ENCODE measurements around the gene XG. TPM values are rescaled to one million over a fixed set of nuclear protein-coding genes. Genes with fewer than 3 reads are reported as not detected.
"Not testable (repeated sequence)": the region's sequence is repeated elsewhere in the genome, so short reads cannot be mapped to it uniquely, and the experiment has no call there.

Gene XG
- total RNA-seq, 1 donor from 2014 or later, result 0.65 TPM

- no peak overlapping the region for H3K27ac Mint-ChIP-seq
- DNase-seq (ENCODE audit: low spot score), result no peak
- no peak overlapping the region for H3K4me3 Mint-ChIP-seq
- H3K27me3 Mint-ChIP-seq (ENCODE audit: insufficient read depth), result peaks cover 5% of the 10 kb centered on the region
- H3K4me1 Mint-ChIP-seq (ENCODE audit: low read depth), result no peaks in the 10 kb centered on the region
- H3K9me3 Mint-ChIP-seq, result no peaks in the 10 kb centered on the region
- no peaks in the 10 kb centered on the region for H3K36me3 Mint-ChIP-seq (ENCODE audit: low read depth)
- intact Hi-C loops (cut with micrococcal nuclease), result no loop called here
These were observed 41.9 kb downstream of the XG start for GRCh38 chrX:2793752-2794151.

- Mint-ChIP-seq H3K27ac (no peak overlapping the region), H3K27me3 (ENCODE audit: insufficient read depth) (peaks cover 5% of the 10 kb centered on the region), H3K36me3 (ENCODE audit: low read depth) (no peaks in the 10 kb centered on the region), H3K4me3 (no peak overlapping the region), H3K9me3 (no peaks in the 10 kb centered on the region), H3K4me1 (ENCODE audit: low read depth) (no peaks in the 10 kb centered on the region)
- no peak for DNase-seq (ENCODE audit: low spot score)
- intact Hi-C loops (cut with micrococcal nuclease), result no loop called here
These were observed 42.5 kb downstream of the XG start for GRCh38 chrX:2794336-2794735.

- H3K36me3 Mint-ChIP-seq (ENCODE audit: low read depth); H3K4me3 Mint-ChIP-seq; H3K27ac Mint-ChIP-seq; H3K27me3 Mint-ChIP-seq (ENCODE audit: insufficient read depth); DNase-seq (ENCODE audit: low spot score); H3K9me3 Mint-ChIP-seq; H3K4me1 Mint-ChIP-seq (ENCODE audit: low read depth); intact Hi-C loops (cut with micrococcal nuclease): not testable (repeated sequence)
These were observed 45.0 kb downstream of the XG start for GRCh38 chrX:2796808-2797207.

GRCh38 chrX:2799369-2799768 is 47.5 kb downstream of the XG start:
- Mint-ChIP-seq H3K36me3 (ENCODE audit: low read depth) (no peaks in the 10 kb centered on the region), H3K27ac (no peak overlapping the region), H3K27me3 (ENCODE audit: insufficient read depth) (peaks cover 2% of the 10 kb centered on the region), H3K4me1 (ENCODE audit: low read depth) (no peaks in the 10 kb centered on the region), H3K9me3 (no peaks in the 10 kb centered on the region), H3K4me3 (no peak overlapping the region)
- no peak for DNase-seq (ENCODE audit: low spot score)
- intact Hi-C loops (cut with micrococcal nuclease), result no loop called here

GRCh38 chrX:2799980-2800379 is 48.1 kb downstream of the XG start:
- intact Hi-C loops (cut with micrococcal nuclease); H3K36me3 Mint-ChIP-seq (ENCODE audit: low read depth); H3K9me3 Mint-ChIP-seq; H3K4me3 Mint-ChIP-seq; H3K4me1 Mint-ChIP-seq (ENCODE audit: low read depth); H3K27me3 Mint-ChIP-seq (ENCODE audit: insufficient read depth); H3K27ac Mint-ChIP-seq; DNase-seq (ENCODE audit: low spot score): not testable (repeated sequence)

- intact Hi-C loops (cut with micrococcal nuclease), result no loop called here
- Mint-ChIP-seq H3K4me1 (ENCODE audit: low read depth) (no peaks in the 10 kb centered on the region), H3K27ac (no peak overlapping the region), H3K4me3 (no peak overlapping the region), H3K27me3 (ENCODE audit: insufficient read depth) (peaks cover 2% of the 10 kb centered on the region), H3K36me3 (ENCODE audit: low read depth) (no peaks in the 10 kb centered on the region), H3K9me3 (no peaks in the 10 kb centered on the region)
- DNase-seq (ENCODE audit: low spot score), result no peak
These were observed 49.4 kb downstream of the XG start for GRCh38 chrX:2801223-2801622.

- H3K27ac Mint-ChIP-seq; H3K4me1 Mint-ChIP-seq (ENCODE audit: low read depth); H3K4me3 Mint-ChIP-seq; H3K9me3 Mint-ChIP-seq; DNase-seq (ENCODE audit: low spot score); H3K27me3 Mint-ChIP-seq (ENCODE audit: insufficient read depth); intact Hi-C loops (cut with micrococcal nuclease); H3K36me3 Mint-ChIP-seq (ENCODE audit: low read depth): not testable (repeated sequence)
These were observed 50.7 kb downstream of the XG start for GRCh38 chrX:2802376-2803090.

GRCh38 chrX:2803486-2803885 is 51.6 kb downstream of the XG start:
- H3K4me3 Mint-ChIP-seq; H3K27ac Mint-ChIP-seq; H3K36me3 Mint-ChIP-seq (ENCODE audit: low read depth); H3K27me3 Mint-ChIP-seq (ENCODE audit: insufficient read depth); intact Hi-C loops (cut with micrococcal nuclease); DNase-seq (ENCODE audit: low spot score); H3K9me3 Mint-ChIP-seq; H3K4me1 Mint-ChIP-seq (ENCODE audit: low read depth): not testable (repeated sequence)

GRCh38 chrX:2804106-2804843 is 52.4 kb downstream of the XG start:
- H3K36me3 Mint-ChIP-seq (ENCODE audit: low read depth); H3K4me1 Mint-ChIP-seq (ENCODE audit: low read depth); intact Hi-C loops (cut with micrococcal nuclease); DNase-seq (ENCODE audit: low spot score); H3K9me3 Mint-ChIP-seq; H3K4me3 Mint-ChIP-seq; H3K27me3 Mint-ChIP-seq (ENCODE audit: insufficient read depth); H3K27ac Mint-ChIP-seq: not testable (repeated sequence)

- H3K27ac Mint-ChIP-seq; H3K36me3 Mint-ChIP-seq (ENCODE audit: low read depth); H3K4me1 Mint-ChIP-seq (ENCODE audit: low read depth); intact Hi-C loops (cut with micrococcal nuclease); H3K27me3 Mint-ChIP-seq (ENCODE audit: insufficient read depth); H3K9me3 Mint-ChIP-seq; DNase-seq (ENCODE audit: low spot score); H3K4me3 Mint-ChIP-seq: not testable (repeated sequence)
These were observed 53.0 kb downstream of the XG start for GRCh38 chrX:2804858-2805257.

- H3K9me3 Mint-ChIP-seq, result no peaks in the 10 kb centered on the region
- H3K4me1 Mint-ChIP-seq (ENCODE audit: low read depth), result no peaks in the 10 kb centered on the region
- H3K27me3 Mint-ChIP-seq (ENCODE audit: insufficient read depth), result no peaks in the 10 kb centered on the region
- H3K4me3 Mint-ChIP-seq, result no peak overlapping the region
- DNase-seq (ENCODE audit: low spot score), result no peak
- no peaks in the 10 kb centered on the region for H3K36me3 Mint-ChIP-seq (ENCODE audit: low read depth)
- intact Hi-C loops (cut with micrococcal nuclease), result no loop called here
- H3K27ac Mint-ChIP-seq, result no peak overlapping the region
These were observed 59.4 kb downstream of the XG start for GRCh38 chrX:2811271-2811670.

GRCh38 chrX:2812161-2812907 is 60.5 kb downstream of the XG start:
- intact Hi-C loops (cut with micrococcal nuclease), result loop anchor here (1.0 kb wide), 2 partner anchors 119 to 168 kb away; no protein-coding TSS in a partner anchor
- not testable (repeated sequence) for H3K36me3 Mint-ChIP-seq (ENCODE audit: low read depth); H3K4me3 Mint-ChIP-seq; H3K9me3 Mint-ChIP-seq; H3K4me1 Mint-ChIP-seq (ENCODE audit: low read depth); H3K27me3 Mint-ChIP-seq (ENCODE audit: insufficient read depth); H3K27ac Mint-ChIP-seq
- DNase-seq (ENCODE audit: low spot score), result peak; percentile 6

- Mint-ChIP-seq H3K36me3 (ENCODE audit: low read depth) (peaks cover 2% of the 10 kb centered on the region), H3K4me3 (no peak overlapping the region), H3K4me1 (ENCODE audit: low read depth) (no peaks in the 10 kb centered on the region), H3K27ac (no peak overlapping the region), H3K27me3 (ENCODE audit: insufficient read depth) (peaks cover 4% of the 10 kb centered on the region), H3K9me3 (no peaks in the 10 kb centered on the region)
- intact Hi-C loops (cut with micrococcal nuclease), result no loop called here
- DNase-seq (ENCODE audit: low spot score), result no peak
These were observed 65.2 kb downstream of the XG start for GRCh38 chrX:2817036-2817435.

All from activated T-helper 1 cell treated with anti-CD3 and anti-CD28 coated beads, Interleukin-12 subunit alpha, Interleukin-12 subunit beta, Interleukin-2, Interleukin-4 antibody, amounts not matched to agents 30 ng/mL and 10 ng/mL and 1 ng/mL, durations not matched to agents 14 hours and 24 hours and 36 hours (primary cell).